Cardiac fibroblast (primary cell): Measurements from ENCODE around the gene COG5.

Source experiments
- DNase-seq, 2 donors: peaks; one replicate each; pipeline versions ENCODE4 v3.0.0 to v3.0.0-alpha.2; 2010; ENCODE audit warnings: low read depth in 2 of 2
- H3K4me3 ChIP-seq, 2 donors: replicated peaks in 1 of 2; 1 replicate in 1 of 2; 2 replicates in 1 of 2; pipeline ENCODE4 v1.5.1; 2011; ENCODE audit warnings: low read depth in 2 of 2, low read length in 2 of 2, mild to moderate bottlenecking in 2 of 2, moderate library complexity in 1 of 2
- CTCF ChIP-seq: IDR thresholded peaks from one replicate; pipeline ENCODE4 v1.5.1; 2011; ENCODE audit warnings: low read depth, mild to moderate bottlenecking, low read length, inconsistent platforms

COG5 gene

GRCh38 chr7:107441581-107442422 lies 121.9 kb downstream of the COG5 start:
- TF ChIP-seq CTCF, result no peak
- DNase-seq, result peak; percentile 1 to 36
- H3K4me3 ChIP-seq, result no peak overlapping the region

- DNase-seq, result peak in 1 of 2 donors; percentile 36
- no peak overlapping the region for H3K4me3 ChIP-seq
- no peak for TF ChIP-seq CTCF
Observed at GRCh38 chr7:107439025-107439424, 124.7 kb downstream of the COG5 start.

GRCh38 chr7:107435749-107436148 lies 128.0 kb downstream of the COG5 start:
- no peak overlapping the region for H3K4me3 ChIP-seq
- no peak for DNase-seq
- no peak for TF ChIP-seq CTCF

GRCh38 chr7:107432261-107432660 lies 131.5 kb downstream of the COG5 start:
- DNase-seq, result no peak
- no peak overlapping the region for H3K4me3 ChIP-seq
- no peak for TF ChIP-seq CTCF

GRCh38 chr7:107430057-107430456 lies 133.7 kb downstream of the COG5 start:
- DNase-seq, result no peak
- TF ChIP-seq CTCF, result no peak
- H3K4me3 ChIP-seq, result no peak overlapping the region

GRCh38 chr7:107428642-107429041 lies 135.1 kb downstream of the COG5 start:
- no peak for DNase-seq
- TF ChIP-seq CTCF, result no peak
- H3K4me3 ChIP-seq, result no peak overlapping the region
